A204.1 (cell line): ENCODE measurements around the gene ARF1.

Source experiments
- FAIRE-seq: peaks from 2 replicates; lab custom pipeline; 2012; peaks lifted over from hg19 to GRCh38; lab: Jason Lieb, UNC

Gene ARF1

DNA sequence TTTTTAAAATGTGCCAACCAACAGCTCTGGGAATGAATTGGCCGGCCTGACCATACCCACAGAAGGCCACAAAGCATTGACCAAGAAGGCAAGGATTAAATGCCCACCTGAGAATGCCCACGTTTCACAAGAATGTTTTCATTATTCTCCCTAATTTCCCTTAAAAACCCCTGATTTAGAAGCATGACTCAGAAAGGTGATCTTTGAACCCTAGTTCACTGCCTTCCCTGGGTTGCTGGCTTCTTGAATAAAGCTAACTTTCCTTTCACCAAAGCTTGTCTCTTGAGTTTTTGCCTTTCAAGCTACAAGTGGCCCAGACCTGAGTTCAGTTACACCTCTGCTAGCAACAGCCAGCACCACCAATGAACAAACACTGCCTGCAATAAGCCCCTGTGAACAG is 41.0 kb downstream of the ARF1 start:
- FAIRE-seq, result no peak

DNA sequence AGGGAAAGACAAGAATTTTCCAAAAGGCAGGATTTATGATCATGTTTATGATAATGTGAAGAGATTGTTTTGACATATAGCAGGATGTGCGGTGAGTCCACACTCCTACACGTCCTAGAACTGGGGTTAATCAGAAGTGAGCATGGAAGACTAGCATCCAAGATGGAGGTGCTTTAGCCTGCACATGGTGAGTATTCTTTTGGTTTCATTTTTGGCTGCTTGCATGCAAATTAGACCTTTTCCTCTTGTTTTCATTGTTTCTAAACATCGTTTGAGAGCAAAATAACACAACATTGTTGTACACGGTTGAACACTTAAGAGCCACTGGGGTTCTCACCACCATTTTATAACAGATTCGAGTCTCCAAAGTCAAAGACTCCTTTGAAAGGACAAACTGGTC is 42.7 kb downstream of the ARF1 start:
- FAIRE-seq, result no peak

DNA sequence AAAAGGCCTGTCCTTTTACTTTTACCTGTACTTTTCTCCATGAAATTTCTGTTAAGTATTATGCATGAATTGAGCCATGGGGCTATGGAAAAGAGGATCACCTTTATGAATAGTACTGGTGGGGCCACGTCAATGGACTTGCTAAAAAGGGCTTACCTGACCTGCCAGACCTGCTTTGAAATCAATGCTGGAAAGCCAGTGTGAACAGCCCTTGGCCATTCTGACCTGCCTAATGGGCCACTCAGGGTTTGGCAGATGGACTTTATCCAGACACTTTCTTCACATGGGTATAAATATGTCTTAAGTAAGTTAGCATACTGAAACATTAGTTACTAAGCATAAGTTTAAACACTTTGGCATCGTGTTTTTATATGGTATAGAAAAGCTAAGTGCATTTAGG is 49.3 kb downstream of the ARF1 start:
- FAIRE-seq, result no peak

DNA sequence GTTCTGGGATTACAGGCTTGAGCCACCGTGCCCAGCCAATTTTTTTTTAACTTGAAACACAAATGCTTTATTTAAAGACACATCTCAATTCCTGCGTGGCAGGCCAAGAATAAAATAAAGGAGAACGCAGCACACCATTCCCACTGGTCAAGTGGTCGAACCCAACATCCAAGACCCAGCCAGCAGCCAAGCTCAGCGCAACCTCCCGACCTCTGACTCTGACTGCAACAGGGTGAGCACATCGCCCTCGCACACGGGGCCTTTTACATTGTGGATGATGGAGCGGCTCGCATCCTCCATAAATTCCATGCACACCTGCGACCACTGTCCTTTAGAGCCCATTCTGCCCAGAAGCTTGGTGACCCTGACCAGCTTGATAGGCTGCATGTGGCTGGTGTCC is 52.1 kb downstream of the ARF1 start:
- no peak for FAIRE-seq

DNA sequence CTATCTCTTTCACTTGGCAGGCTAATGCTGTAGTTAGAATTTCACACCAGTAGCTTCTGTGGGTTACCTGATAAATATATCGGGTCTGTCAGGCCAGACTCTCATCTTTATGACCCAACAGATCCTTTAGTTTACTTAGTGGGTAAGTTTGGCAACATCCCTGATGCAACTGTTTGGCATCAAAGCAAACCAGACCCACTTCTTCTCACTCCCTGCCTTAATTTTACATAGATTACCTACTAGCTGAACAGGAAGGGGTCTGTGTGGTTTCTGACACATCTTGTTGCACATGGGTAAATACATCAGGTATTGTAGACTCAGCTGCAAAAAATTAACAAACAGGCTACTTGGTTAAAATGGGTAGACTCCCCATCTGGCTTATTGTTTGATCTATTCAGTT is 54.4 kb downstream of the ARF1 start:
- FAIRE-seq, result no peak

DNA sequence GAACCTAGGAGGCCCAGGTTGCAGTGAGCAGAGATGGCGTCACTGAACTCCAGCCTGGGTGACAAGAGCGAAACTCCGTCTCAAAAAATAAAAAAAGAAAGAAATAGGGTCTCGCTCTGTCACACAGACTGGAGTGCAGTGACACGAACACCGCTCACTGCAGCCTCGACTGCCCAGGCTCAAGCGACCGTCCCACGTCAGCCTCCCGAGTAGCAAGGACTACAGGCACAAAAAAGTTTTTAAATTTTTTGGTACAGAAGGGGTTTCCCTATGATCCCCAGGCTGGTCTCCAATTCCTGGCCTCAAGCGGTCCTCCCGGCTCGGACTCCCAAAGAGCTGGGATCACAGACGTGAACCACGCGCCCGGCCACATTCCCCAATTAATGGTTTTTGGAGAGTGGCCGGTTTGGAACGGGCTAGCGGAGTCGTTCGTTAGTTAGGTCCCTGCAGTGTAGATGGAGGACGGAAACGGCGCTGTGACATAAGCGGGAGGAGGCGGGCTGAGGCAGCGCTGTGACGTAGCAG is 57.0 kb downstream of the ARF1 start:
- FAIRE-seq, result no peak

DNA sequence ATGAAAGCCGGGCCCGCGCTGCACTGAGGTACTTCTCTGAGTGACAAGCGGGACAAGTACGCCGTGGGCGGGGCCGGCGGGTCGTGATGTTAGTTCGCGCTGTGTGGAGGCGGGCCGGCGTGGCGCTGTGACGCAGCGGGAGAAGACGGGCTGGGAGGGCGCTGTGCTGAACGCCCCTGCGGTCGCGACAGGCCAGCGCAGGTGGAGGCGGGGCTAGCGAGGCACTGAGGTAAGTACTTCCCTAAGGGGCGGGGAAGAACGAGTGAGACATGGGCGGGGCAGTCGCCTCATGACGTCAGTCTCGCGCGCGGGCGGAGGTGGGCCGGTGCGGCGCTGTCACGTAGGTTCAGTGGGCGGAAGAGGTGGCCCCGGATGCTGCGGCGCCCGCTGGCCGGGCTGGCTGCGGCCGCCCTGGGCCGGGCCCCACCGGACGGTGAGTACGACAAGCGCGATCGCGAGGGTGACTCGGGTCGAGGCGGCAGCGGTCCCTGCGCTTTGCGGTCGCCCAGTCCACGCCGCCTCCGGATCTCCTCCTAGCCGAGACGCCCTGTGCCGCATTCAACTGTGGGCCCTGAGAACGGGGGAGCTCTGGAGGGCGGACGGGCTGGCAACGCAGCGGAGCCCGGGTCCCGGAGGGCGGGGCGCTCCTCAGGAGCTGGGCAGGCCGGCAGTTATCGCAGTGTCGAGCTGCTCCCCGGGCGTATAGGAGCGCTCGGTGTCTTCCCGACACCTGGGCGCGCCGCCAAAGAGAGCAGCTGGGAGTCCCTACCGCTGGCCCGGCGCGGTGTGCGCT is 57.6 kb downstream of the ARF1 start, which contains the start of gene GUK1:
GUK1 (plus strand) TSS at position 349 of the 793 bp plus-strand sequence; CDS start at position 373, 24 bp downstream.
- FAIRE-seq, result peak; percentile 97

DNA sequence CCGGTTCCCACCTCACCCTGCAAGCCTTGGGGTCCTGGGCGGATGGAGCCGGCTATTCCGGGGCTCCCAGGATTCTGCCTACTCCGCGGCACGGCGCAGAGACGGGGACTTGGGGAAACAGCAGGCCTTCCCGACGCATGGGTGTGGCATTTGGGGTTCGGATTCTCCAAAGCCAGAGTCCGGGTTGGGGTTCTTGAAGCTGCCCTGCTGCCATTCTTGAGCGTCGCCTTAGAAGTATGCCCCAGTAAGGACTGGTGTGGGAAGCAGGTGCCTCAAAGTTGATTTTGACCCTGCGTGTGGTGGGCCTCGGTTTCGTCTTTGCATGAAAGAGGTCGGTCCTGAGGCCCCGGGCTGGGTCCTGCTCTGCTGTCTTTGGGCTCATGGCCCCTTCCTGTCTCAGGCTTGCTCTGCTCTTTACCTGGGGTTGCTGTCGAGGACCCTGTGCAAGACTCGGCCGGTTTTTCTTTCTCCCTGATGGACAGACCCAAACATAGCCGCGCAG is 58.3 kb downstream of the ARF1 start:
- FAIRE-seq, result no peak

DNA sequence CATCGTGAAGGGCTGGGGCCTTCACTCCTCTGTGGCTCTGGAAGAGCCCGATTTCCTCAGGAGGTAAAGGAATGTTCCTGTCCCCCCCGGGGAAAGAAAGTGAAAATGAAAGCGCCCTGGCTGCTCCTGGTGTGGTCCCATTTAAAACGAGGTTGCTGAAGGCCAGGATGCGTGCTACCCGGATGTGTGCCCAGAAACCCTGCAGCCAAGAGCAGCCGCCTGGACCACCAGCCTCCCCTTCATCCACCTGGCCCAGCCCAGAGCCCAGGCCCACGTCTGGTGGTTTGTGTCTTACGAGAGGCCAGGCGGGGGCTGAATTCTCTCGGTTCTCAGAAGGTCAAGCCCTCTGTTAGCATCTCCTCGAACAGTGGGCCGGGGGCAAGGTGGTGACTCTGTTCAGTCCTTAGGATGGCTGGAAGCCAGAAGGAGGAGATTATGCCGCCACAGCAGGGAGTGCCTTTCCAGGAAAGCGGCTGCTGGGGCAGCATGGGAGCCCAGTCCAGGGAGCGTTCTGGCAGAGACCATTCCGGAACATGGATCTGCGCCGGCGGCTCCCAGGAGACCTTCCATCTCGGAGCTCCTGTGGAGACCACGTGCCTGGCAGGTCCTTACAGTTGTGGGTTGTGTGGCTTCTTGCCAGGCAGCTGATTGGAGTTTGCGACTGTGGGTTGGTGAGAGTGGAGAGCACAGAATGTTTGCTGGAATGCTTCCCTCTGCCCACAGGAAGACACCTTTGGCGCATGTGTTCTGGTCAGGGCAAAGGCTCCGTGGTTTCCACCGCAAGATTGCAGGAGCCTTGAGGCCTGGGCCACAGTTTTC is 58.9 kb downstream of the ARF1 start:
- FAIRE-seq, result no peak

DNA sequence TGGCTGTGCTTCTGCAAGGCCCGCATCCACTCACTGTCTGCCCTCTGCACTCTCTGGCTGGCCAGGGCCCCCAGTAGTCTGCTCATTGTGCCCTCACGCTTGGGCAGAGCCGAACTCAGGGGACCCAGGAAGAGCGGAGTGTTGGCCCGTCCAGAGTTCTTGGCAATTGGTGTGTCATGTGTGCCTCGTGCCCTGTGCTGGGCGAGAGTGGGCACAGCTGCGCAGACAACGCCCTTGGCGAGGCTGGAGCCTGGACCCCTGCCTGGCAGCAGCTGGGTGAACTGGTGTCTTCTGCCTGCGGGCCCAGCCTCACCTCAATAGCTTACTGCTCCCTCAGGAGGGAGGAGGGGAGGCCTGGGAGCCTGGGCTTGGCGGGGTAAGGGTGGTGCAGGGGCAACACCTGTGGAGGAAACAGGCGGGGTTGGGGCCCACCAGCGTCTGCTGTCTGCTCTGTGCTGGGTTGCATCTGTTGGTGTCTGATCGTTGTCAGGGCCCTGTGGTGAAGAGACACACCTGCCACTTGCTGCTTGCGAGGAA is 59.7 kb downstream of the ARF1 start:
- FAIRE-seq, result no peak

DNA sequence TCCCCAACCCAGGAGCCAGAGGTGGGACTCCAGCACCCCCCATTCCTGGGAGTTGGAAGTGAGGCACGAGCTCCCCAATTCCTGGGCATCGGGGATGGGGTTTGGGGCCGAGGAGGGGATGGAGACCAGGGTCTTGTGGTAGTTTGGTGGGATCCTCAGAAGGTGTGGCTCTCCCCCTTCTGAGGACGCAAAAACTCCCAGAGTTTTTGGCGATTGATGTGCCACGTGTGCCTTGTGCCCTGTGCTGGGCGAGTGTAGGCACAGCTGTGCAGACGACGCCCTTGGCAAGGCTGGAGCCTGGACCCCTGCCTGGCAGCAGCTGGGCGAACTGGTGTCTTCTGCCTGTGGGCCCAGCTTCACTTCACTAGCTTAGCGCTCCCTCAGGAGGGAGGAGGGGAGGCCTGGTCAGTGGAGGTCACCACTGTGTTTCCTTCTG is 60.2 kb downstream of the ARF1 start:
- no peak for FAIRE-seq

DNA sequence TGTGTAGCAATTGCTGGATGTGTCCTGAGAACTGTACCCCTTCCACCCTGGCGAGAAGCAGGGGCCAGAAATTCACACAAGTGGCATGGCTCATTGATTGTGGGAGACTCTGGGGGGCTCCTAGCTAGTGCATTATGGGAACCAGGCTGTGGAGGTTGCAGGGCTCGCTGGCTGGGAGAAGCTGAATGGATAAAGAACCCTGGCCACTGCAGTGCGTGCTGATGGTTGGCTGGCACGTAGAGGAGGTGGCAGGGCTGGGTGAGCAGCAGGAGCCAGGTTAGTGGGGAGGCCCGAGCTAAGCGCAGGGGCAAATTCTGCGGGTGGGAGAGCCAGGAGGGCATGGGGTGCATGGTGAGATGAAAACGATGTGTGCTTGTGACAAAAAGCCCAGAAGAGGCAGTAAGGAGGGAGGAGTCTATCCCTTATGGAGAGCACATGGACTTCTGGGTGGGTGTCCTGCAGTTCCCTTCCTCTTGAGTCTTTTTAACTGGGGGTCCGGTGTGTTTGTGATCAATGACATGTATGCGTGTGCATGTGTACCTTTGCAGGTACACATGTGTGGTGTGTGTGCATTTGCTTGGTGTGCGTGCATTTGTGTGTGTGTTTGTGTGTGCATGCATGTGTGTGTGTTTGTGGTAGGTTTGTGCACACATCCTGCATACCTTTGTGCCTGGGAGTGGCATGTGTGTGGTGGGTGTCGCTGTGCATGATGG is 61.1 kb downstream of the ARF1 start:
- no peak for FAIRE-seq

DNA sequence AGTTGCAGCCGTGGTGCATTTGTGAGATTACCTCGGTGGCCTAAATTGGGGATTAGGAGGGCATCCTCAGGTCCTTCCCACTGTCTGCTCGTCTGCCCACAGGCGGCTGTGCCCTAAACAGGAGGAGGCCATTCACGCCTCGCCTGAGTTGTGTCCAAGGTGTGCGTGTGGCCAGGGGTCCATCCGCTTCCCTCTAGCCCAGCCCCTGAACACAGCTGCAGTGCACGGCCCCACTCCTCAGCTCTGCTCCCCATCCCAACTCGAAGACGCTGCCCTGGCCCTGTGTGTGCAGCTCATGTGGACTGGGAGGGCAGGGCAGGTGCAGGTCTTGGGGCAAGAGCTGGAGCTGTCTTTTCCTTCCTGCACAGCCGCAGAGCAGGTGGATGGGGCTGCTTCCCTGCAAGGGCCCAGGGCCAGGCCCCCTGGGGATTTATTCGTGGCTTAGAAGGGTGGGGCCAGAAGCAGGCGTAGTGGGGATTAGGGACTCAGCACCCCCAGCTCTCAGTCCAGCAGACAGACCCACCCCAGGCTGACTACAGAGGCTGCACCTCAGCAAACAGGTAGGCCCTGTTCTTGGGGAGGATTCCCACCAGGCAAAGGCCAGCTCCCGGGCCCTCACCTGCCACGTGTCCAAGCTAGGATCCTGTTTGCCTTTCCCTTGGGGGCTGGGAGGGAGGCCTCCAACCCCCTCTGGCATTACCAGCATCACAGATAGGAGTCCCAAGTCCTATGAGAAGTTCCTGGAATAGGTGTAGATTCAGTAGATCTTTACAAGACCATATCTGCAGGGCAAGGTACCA is 61.9 kb downstream of the ARF1 start:
- FAIRE-seq, result no peak

DNA sequence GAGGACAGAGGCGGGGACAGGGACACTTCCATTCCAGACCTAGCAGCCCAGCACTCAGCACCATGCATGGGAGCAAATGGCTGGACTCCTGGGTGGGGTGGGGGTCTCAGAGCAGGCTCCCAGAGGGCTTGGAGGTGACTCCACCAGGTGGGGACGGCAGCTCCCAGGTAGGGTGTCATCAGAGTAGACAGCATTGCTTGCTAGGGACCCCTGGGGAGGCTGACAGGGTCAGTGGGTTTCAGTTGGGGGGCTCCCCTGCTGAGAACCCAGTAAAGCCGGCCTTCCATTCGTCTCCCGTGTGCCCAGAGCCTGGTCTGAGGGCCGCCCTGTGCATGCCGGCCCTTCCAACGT is 62.5 kb downstream of the ARF1 start:
- FAIRE-seq, result no peak

DNA sequence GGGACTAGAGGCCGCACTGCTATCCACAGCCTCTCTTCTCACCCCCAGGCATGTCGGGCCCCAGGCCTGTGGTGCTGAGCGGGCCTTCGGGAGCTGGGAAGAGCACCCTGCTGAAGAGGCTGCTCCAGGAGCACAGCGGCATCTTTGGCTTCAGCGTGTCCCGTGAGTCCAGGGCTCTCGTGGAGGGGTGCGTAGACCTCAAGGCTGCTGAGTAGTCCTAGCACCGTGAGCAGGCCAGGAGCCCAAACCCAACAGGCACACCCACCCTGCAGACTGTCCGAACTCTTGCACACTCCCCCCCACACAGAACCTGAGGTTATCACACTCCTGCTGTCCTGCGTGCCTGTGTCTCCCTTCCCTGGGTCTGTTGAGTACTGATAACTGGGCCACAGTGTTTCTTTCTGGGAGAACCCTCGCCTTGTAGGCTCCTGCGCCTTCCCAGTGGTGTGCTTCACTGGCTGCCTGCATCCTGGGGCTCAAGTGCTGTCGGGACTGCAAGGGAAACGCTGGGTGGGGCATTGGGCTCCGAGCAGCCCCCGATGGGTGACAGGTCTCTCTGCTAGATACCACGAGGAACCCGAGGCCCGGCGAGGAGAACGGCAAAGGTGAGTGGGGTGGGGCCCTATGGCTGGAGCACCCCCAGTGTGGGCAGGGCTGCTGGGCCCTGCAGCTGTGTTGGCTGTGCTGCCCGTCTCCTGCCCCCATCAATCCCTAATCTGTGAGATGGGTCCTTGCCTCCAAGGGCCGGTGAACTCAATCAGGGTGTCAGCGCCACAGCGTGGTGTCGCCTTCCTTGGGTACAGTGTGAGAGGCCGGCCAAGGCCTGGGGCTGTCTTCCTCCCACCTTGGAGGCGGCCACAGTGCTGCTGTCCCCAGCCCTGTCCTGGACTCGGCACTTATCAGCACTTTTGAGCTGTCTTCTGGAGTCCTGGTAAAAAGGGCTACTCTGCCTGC is 63.2 kb downstream of the ARF1 start:
- no peak for FAIRE-seq

DNA sequence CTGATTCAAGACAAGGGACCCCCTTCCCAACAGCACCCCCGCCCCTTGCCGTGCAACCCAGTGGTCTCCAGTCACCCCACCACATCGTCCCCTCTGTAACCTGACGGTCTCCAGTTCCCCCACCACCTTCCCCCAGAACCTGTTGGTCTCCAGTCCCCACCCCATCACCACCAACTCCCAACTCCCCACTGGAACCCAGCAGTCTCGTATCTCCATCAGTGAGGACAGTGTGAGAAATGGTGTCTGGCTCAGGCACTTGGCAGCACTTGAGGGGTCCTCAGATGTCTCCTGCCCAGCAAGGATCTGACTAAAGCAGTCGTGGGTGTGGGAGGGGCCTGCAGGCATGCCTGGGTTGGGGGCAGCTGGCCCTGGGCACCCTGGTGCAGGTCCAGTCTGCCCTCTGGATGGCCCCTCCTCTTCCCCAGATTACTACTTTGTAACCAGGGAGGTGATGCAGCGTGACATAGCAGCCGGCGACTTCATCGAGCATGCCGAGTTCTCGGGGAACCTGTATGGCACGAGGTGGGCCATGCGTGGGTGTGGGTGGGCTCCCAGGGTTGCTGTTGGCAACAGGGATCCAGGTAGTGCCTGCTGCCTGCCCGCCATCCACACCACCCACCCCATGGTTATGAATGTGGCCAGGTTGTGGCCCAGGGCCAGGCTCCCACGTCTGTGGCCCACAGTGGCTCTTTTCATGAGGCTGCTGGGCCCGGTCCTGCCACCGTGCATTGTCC is 64.1 kb downstream of the ARF1 start:
- no peak for FAIRE-seq

DNA sequence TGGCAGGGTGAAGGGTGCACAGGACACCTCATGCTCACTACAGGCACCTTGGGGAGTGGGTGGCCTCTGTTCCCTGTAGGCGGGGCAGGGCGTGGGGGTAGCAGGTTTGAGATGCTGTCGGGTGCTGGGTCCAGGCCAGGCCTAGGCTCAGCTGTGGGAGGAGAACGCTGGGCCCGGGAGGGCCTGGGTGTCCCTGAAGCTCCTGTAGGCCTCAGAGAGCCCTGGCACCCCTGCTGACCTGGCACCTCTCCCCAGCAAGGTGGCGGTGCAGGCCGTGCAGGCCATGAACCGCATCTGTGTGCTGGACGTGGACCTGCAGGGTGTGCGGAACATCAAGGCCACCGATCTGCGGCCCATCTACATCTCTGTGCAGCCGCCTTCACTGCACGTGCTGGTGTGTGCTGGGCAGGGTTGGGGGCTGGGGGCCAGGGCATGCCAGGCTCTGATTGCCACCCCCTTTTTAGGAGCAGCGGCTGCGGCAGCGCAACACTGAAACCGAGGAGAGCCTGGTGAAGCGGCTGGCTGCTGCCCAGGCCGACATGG is 64.7 kb downstream of the ARF1 start:
- no peak for FAIRE-seq

DNA sequence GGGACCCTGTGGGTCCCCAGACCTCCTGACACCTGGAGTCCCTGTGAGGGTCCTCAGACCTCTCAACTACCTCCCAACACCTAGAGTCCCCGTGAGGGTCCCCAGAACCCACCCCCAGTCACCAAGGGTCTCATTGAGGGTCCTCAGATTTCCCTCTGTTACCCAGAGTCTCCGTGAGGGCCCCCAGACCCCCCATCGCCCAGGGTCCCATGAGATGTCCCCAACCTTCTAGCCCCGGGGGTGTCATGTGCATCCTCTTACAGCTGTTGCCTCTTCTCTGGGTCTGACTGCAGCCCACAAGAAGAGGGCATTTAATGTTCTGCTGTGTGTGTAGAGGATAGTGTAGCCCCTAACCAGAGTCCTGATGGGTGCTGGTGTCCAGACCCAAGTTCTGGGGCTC is 65.3 kb downstream of the ARF1 start:
- no peak for FAIRE-seq

DNA sequence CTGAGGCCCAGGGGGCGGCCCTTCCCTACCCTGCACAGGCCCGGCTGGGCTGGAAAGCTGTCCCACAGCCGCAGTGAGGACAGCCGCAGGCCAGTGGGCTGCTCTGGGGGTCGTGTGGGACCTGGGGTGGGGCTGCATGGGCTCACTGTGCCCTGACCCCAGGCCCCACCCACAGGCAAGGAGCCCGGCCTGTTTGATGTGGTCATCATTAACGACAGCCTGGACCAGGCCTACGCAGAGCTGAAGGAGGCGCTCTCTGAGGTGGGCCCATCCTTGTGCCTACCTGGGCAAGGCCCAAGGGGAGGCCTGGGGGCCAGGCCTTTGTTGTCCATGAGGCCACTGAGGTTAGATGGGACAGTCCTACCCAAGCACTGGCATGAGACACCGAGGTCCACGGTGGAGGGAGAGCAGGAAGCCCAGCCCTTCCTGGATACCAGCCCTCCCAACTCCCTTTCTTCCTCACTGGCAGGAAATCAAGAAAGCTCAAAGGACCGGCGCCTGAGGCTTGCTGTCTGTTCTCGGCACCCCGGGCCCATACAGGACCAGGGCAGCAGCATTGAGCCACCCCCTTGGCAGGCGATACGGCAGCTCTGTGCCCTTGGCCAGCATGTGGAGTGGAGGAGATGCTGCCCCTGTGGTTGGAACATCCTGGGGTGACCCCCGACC is 65.8 kb downstream of the ARF1 start:
- FAIRE-seq, result no peak
